ENCODE measurements around the gene LAG3.

DNA sequence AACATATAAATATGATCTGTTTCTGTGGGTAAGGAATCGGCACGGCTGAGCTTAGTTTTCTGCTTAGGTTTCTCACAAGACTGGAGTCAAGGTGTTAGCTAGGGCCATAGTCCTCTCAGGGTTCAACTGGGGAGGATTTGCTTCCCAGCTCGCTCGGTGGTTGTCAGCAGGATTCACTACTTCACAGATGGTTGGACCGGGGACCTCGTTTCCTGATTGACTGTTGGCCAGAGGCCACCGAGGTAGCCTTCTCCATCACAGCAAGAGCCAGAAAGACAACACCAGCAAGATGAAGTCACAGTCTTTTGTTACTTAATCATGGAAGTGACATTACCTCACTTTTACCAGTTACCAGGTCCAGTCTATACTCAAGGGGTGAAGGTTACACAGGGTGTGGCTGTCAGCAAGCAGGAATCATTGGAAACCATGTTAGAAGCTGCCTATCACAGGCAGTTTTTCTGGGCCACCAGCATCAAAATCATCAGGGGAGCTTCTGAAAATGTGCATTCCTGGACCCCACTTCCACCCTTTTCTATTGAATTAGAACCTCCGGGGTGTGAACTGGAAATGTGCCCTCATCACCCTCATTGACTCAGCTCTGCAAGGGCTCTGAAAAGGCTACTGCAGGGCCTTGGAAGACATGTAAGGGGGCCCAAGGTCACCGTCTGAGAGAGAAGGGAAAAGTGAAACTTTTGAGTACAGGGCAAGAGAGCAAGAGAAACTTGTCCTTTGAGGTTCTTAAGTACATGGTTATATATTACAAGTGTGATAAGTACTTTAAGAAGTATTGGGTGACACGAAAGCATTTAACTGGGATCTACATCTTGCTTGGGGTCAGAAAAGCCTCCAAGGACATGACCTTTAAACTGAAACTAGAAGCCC lies 37.6 kb upstream of the LAG3 start:
- TF ChIP-seq, protein P1, sequence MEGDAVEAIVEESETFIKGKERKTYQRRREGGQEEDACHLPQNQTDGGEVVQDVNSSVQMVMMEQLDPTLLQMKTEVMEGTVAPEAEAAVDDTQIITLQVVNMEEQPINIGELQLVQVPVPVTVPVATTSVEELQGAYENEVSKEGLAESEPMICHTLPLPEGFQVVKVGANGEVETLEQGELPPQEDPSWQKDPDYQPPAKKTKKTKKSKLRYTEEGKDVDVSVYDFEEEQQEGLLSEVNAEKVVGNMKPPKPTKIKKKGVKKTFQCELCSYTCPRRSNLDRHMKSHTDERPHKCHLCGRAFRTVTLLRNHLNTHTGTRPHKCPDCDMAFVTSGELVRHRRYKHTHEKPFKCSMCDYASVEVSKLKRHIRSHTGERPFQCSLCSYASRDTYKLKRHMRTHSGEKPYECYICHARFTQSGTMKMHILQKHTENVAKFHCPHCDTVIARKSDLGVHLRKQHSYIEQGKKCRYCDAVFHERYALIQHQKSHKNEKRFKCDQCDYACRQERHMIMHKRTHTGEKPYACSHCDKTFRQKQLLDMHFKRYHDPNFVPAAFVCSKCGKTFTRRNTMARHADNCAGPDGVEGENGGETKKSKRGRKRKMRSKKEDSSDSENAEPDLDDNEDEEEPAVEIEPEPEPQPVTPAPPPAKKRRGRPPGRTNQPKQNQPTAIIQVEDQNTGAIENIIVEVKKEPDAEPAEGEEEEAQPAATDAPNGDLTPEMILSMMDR (IDR thresholded peaks at IDR 0.05): no peak
- no peak for TF ChIP-seq ZFX (IDR thresholded peaks at IDR 0.05; ENCODE audit: borderline replicate concordance)
